GM23338 (cell line): Measurements from ENCODE around the gene SEC16A. TPM values are rescaled to one million over a fixed set of nuclear protein-coding genes. Genes with fewer than 3 reads are reported as not detected.

Source experiments
- ATAC-seq: fragments of 200-7000 bp; cut with Tn5 transposase; 3 replicates; pipeline ENCODE4 v1.9.1; 2020
- DNase-seq: peaks from one replicate; pipeline ENCODE4 v3.0.0-alpha.2; 2015; ENCODE audit warnings: low spot score
- H2AFZ ChIP-seq: fragments of 200-600 bp; sonication (generic); 2 replicates; pipeline ENCODE4 v1.8.0; 2016; ENCODE audit warnings: antibody characterized with exemption, mild to moderate bottlenecking, moderate library complexity
- H3F3A ChIP-seq: fragments of 200-600 bp; sonication (generic); replicated peaks from 2 replicates; pipeline ENCODE4 v1.8.0; 2017; ENCODE audit warnings: antibody characterized with exemption, mixed run types, low read depth
- H3K27ac ChIP-seq: fragments of 200-600 bp; sonication (generic); 2 replicates; pipeline ENCODE4 v1.6.1; 2016; ENCODE audit warnings: low read depth
- H3K27me3 ChIP-seq: fragments of 200-600 bp; sonication (generic); 2 replicates; pipeline ENCODE4 v1.8.0; 2016; ENCODE audit warnings: mild to moderate bottlenecking, mixed run types, moderate library complexity; ENCODE audit not compliant: insufficient read depth
- H3K36me3 ChIP-seq: fragments of 200-600 bp; sonication (generic); 2 replicates; pipeline ENCODE4 v1.8.0; 2016; ENCODE audit warnings: mild to moderate bottlenecking; ENCODE audit not compliant: insufficient read depth
- H3K4me1 ChIP-seq: fragments of 200-600 bp; sonication (generic); 2 replicates; pipeline ENCODE4 v1.8.0; 2016; ENCODE audit warnings: mild to moderate bottlenecking, moderate library complexity; ENCODE audit not compliant: insufficient read depth
- H3K4me2 ChIP-seq: fragments of 200-600 bp; sonication (generic); 2 replicates; pipeline ENCODE4 v1.7.1; 2017; ENCODE audit warnings: mixed run types
- H3K4me3 ChIP-seq: fragments of 200-600 bp; sonication (generic); 2 replicates; pipeline ENCODE4 v1.6.1; 2016; ENCODE audit warnings: mixed run types
- H3K79me2 ChIP-seq: fragments of 200-600 bp; sonication (generic); replicated peaks from 2 replicates; pipeline ENCODE4 v1.8.0; 2017; ENCODE audit warnings: mild to moderate bottlenecking; ENCODE audit not compliant: insufficient read depth
- H3K9me2 ChIP-seq: fragments of 200-600 bp; sonication (generic); 2 replicates; pipeline ENCODE4 v1.8.0; 2017; ENCODE audit not compliant: insufficient read depth
- H4K20me1 ChIP-seq: fragments of 200-600 bp; sonication (generic); replicated peaks from 2 replicates; pipeline ENCODE4 v1.8.0; 2017; ENCODE audit warnings: mild to moderate bottlenecking; ENCODE audit not compliant: insufficient read depth
- H3K27ac Mint-ChIP-seq: 2 replicates; pipeline ENCODE4 v1.8.0; 2020; ENCODE audit warnings: inconsistent platforms, mild to moderate bottlenecking, moderate library complexity, mixed read lengths
- H3K27me3 Mint-ChIP-seq: 3 replicates; pipeline ENCODE4 v1.8.0; 2022; ENCODE audit warnings: low read depth, mild to moderate bottlenecking, moderate library complexity, mixed read lengths, inconsistent platforms; ENCODE audit not compliant: insufficient read depth, poor library complexity
- H3K36me3 Mint-ChIP-seq: 3 replicates; pipeline ENCODE4 v1.8.0; 2021; ENCODE audit warnings: low read depth, mild to moderate bottlenecking, inconsistent platforms, moderate library complexity, mixed read lengths
- H3K4me1 Mint-ChIP-seq: 3 replicates; pipeline ENCODE4 v1.8.0; 2020; ENCODE audit warnings: mild to moderate bottlenecking, inconsistent platforms, mixed read lengths
- H3K4me3 Mint-ChIP-seq: 3 replicates; pipeline ENCODE4 v1.8.0; 2021; ENCODE audit warnings: moderate library complexity, mild to moderate bottlenecking, inconsistent platforms, mixed read lengths
- H3K9me3 Mint-ChIP-seq: 3 replicates; pipeline ENCODE4 v1.8.0; 2020; ENCODE audit warnings: moderate library complexity, mild to moderate bottlenecking, inconsistent platforms, mixed read lengths
- CREB1 ChIP-seq: fragments of 250-450 bp; sonication (Bioruptor Pico); IDR thresholded peaks from 2 replicates; pipeline ENCODE4 v1.5.0; 2020; ENCODE audit warnings: low read depth, mild to moderate bottlenecking, moderate library complexity
- EZH2 ChIP-seq: fragments of 200-600 bp; sonication (generic); IDR thresholded peaks from one replicate; pipeline ENCODE4 v1.8.0; 2017; ENCODE audit warnings: antibody characterized with exemption, mild to moderate bottlenecking, low read depth; ENCODE audit not compliant: unreplicated experiment
- EZH2phosphoT487 ChIP-seq: fragments of 200-600 bp; sonication (generic); IDR thresholded peaks from one replicate; pipeline ENCODE4 v1.8.1; 2018; ENCODE audit warnings: antibody characterized with exemption; ENCODE audit not compliant: unreplicated experiment
- JUNB ChIP-seq: IDR thresholded peaks from one replicate; pipeline ENCODE4 v1.6.1; 2016; ENCODE audit warnings: antibody characterized with exemption; ENCODE audit not compliant: unreplicated experiment
- POLR2AphosphoS5 ChIP-seq: IDR thresholded peaks from 2 replicates; pipeline ENCODE4 v1.6.1; 2016; ENCODE audit warnings: antibody characterized with exemption, low read depth
- STAT1 ChIP-seq: IDR thresholded peaks from one replicate; pipeline ENCODE4 v1.6.1; 2016; ENCODE audit warnings: antibody characterized with exemption; ENCODE audit not compliant: unreplicated experiment
- ZNF114 ChIP-seq: fragments of 250-450 bp; sonication (Bioruptor Pico); IDR thresholded peaks from 2 replicates; pipeline ENCODE4 v1.5.0; 2020; ENCODE audit warnings: mild to moderate bottlenecking, moderate library complexity
- ZNF331 ChIP-seq: fragments of 250-450 bp; sonication (Bioruptor Pico); IDR thresholded peaks from 2 replicates; pipeline ENCODE4 v1.5.0; 2020; ENCODE audit warnings: low read depth, mild to moderate bottlenecking, moderate library complexity
- polyA plus RNA-seq: library from polyadenylated mRNA; unstranded; fragments of >200 nt; fragmentation: Nextera tagmentation; extraction: Ambion mirVana; gene quantifications from 2 replicates; pipeline ENCODE4 v1.2.1, GENCODE V29; 2016
- total RNA-seq: library from RNA; depleted of rRNA; stranded (reverse); fragments of >200 nt; shearing (Covaris generic); gene quantifications from 2 replicates; pipeline ENCODE4 v1.2.3, GENCODE V29; 2014
- TF ChIP-seq, protein P1 (sequence below), 2 experiments: fragments of 200-600 bp in 1 of 2; sonication (generic) in 1 of 2; conservative IDR thresholded peaks; 2 replicates each; pipeline versions ENCODE4 v1.5.1 to v1.6.1; 2016 to 2017; ENCODE audit warnings: antibody characterized with exemption in 2 of 2, low read depth in 2 of 2, mild to moderate bottlenecking in 2 of 2, moderate library complexity in 1 of 2
- TF ChIP-seq, protein P2 (sequence below): IDR thresholded peaks from one replicate; pipeline ENCODE4 v1.6.1; 2018; ENCODE audit warnings: antibody characterized with exemption; ENCODE audit not compliant: unreplicated experiment
- TF ChIP-seq, protein P3 (sequence below): IDR thresholded peaks from 2 replicates; pipeline ENCODE4 v1.6.1; 2016; ENCODE audit warnings: antibody characterized with exemption

SEC16A gene
- total and polyA plus RNA-seq, 2 experiments from 2014 or later = 34.0 to 59.2 TPM

DNA sequence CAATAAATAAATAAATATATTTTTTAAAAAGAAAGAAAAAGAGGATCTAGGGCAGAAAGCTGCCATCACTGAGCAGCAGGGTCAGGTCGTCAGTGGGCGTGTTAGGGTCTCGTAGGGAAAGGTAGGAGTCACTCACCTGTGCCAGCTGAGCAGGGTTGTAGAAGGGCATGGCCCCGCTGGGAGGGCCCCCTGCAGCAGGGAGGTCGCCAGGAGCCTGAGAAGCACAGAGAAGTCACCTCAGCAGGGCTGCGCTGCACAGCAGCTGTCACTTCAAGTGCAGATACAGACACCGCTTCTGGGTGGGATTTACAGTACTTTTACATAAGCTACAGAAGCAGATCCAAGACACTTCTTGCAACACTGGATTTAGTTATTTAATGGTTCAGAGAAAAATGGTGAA, 39.2 kb downstream of the SEC16A start:
- peaks cover 14% of the 10 kb centered on the region for H4K20me1 ChIP-seq
- TF ChIP-seq ZNF114 (CRISPR knock-in tag) (no peak), STAT1 (no peak), ZNF331 (CRISPR knock-in tag) (no peak), EZH2phosphoT487 (no peak), EZH2 (no peak), CREB1 (no peak), POLR2AphosphoS5 (no peak), JUNB (no peak)
- TF ChIP-seq, protein P1, sequence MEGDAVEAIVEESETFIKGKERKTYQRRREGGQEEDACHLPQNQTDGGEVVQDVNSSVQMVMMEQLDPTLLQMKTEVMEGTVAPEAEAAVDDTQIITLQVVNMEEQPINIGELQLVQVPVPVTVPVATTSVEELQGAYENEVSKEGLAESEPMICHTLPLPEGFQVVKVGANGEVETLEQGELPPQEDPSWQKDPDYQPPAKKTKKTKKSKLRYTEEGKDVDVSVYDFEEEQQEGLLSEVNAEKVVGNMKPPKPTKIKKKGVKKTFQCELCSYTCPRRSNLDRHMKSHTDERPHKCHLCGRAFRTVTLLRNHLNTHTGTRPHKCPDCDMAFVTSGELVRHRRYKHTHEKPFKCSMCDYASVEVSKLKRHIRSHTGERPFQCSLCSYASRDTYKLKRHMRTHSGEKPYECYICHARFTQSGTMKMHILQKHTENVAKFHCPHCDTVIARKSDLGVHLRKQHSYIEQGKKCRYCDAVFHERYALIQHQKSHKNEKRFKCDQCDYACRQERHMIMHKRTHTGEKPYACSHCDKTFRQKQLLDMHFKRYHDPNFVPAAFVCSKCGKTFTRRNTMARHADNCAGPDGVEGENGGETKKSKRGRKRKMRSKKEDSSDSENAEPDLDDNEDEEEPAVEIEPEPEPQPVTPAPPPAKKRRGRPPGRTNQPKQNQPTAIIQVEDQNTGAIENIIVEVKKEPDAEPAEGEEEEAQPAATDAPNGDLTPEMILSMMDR (conservative IDR thresholded peaks at IDR 0.05; ENCODE audit: low read depth in 2 of 2) = no peak
- H3K4me1 Mint-ChIP-seq = no peaks in the 10 kb centered on the region; the same call in 2 of the 3 replicates
- peaks cover 36% of the 10 kb centered on the region for H3F3A ChIP-seq
- no peak overlapping the region for H3K27ac ChIP-seq
- DNase-seq (no peak), ATAC-seq (no peak)
- no peak overlapping the region for H2AFZ ChIP-seq
- H3K9me2 ChIP-seq = no peaks in the 10 kb centered on the region
- no peak overlapping the region for H3K27ac Mint-ChIP-seq
- H3K4me2 ChIP-seq = no peak overlapping the region
- no peak overlapping the region for H3K4me3 ChIP-seq
- H3K36me3 Mint-ChIP-seq = peaks cover 76% of the 10 kb centered on the region
- no peak overlapping the region; the same call in 2 of the 3 replicates for H3K4me3 Mint-ChIP-seq
- H3K79me2 ChIP-seq = no peaks in the 10 kb centered on the region
- no peaks in the 10 kb centered on the region for H3K4me1 ChIP-seq
- H3K36me3 ChIP-seq = peaks cover 27% of the 10 kb centered on the region
- H3K27me3 Mint-ChIP-seq = peaks cover 7% of the 10 kb centered on the region
- no peaks in the 10 kb centered on the region for H3K27me3 ChIP-seq
- peaks cover 2% of the 10 kb centered on the region; the same call in 1 of the 3 replicates for H3K9me3 Mint-ChIP-seq

DNA sequence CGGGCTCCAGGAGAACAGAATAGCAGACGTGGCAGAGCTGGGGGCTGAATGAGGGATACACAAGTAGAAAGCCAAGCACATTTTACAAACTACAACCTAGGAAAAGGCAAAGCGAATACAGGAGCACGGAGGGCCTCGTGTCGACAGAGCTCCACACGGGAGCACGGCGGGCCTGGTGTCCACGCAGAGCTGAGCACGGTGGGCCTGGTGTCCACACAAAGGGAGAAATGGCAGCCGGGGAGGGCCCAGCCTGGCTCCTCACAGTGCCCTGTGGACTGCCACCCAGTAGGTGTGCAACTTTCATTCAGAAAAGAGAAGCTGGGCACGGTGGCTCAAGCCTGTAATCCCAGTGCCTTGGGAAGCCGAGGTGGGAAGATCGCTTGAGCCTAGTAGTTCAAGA, 39.8 kb downstream of the SEC16A start:
- Histone ChIP-seq H3F3A (peaks cover 35% of the 10 kb centered on the region), H3K4me3 (no peak overlapping the region), H2AFZ (no peak overlapping the region), H3K27ac (no peak overlapping the region), H4K20me1 (peaks cover 14% of the 10 kb centered on the region), H3K36me3 (peaks cover 27% of the 10 kb centered on the region), H3K9me2 (no peaks in the 10 kb centered on the region), H3K4me1 (no peaks in the 10 kb centered on the region), H3K4me2 (no peak overlapping the region), H3K27me3 (no peaks in the 10 kb centered on the region), H3K79me2 (peaks cover 5% of the 10 kb centered on the region)
- Mint-ChIP-seq H3K4me3 (no peak overlapping the region; the same call in 2 of the 3 replicates), H3K9me3 (peaks cover 2% of the 10 kb centered on the region; the same call in 1 of the 3 replicates), H3K27ac (no peak overlapping the region), H3K36me3 (peaks cover 70% of the 10 kb centered on the region), H3K27me3 (peaks cover 7% of the 10 kb centered on the region), H3K4me1 (peaks cover 3% of the 10 kb centered on the region; the same call in 2 of the 3 replicates)
- ATAC-seq = no peak
- no peak for DNase-seq
- TF ChIP-seq EZH2phosphoT487 = no peak
- TF ChIP-seq ZNF114 (CRISPR knock-in tag) = no peak
- TF ChIP-seq, protein P2, sequence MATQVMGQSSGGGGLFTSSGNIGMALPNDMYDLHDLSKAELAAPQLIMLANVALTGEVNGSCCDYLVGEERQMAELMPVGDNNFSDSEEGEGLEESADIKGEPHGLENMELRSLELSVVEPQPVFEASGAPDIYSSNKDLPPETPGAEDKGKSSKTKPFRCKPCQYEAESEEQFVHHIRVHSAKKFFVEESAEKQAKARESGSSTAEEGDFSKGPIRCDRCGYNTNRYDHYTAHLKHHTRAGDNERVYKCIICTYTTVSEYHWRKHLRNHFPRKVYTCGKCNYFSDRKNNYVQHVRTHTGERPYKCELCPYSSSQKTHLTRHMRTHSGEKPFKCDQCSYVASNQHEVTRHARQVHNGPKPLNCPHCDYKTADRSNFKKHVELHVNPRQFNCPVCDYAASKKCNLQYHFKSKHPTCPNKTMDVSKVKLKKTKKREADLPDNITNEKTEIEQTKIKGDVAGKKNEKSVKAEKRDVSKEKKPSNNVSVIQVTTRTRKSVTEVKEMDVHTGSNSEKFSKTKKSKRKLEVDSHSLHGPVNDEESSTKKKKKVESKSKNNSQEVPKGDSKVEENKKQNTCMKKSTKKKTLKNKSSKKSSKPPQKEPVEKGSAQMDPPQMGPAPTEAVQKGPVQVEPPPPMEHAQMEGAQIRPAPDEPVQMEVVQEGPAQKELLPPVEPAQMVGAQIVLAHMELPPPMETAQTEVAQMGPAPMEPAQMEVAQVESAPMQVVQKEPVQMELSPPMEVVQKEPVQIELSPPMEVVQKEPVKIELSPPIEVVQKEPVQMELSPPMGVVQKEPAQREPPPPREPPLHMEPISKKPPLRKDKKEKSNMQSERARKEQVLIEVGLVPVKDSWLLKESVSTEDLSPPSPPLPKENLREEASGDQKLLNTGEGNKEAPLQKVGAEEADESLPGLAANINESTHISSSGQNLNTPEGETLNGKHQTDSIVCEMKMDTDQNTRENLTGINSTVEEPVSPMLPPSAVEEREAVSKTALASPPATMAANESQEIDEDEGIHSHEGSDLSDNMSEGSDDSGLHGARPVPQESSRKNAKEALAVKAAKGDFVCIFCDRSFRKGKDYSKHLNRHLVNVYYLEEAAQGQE = no peak
- no peak for TF ChIP-seq POLR2AphosphoS5
- TF ChIP-seq, protein P3, sequence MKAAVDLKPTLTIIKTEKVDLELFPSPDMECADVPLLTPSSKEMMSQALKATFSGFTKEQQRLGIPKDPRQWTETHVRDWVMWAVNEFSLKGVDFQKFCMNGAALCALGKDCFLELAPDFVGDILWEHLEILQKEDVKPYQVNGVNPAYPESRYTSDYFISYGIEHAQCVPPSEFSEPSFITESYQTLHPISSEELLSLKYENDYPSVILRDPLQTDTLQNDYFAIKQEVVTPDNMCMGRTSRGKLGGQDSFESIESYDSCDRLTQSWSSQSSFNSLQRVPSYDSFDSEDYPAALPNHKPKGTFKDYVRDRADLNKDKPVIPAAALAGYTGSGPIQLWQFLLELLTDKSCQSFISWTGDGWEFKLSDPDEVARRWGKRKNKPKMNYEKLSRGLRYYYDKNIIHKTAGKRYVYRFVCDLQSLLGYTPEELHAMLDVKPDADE = no peak
- no peak for TF ChIP-seq EZH2
- no peak for TF ChIP-seq CREB1
